GM10248 (cell line): ENCODE results near the gene RARRES2.

Experiments
- CTCF ChIA-PET: fragments of 300-600 bp; sonication (Branson Sonifier 250); formaldehyde crosslinking; extraction: SDS; loops from one replicate; lab custom pipeline; 2021; ENCODE audit warnings: antibody characterized with exemption; lab: Yijun Ruan, JAX
- POLR2A ChIA-PET: fragments of 350-650 bp; sonication (Branson Sonifier 250); formaldehyde crosslinking; extraction: SDS; loops from one replicate; lab custom pipeline; 2020; ENCODE audit warnings: antibody characterized with exemption; lab: Yijun Ruan, JAX
- DNase-seq: peaks from one replicate; pipeline ENCODE4 v3.0.0; 2012; ENCODE audit errors: extremely low spot score
- TF ChIP-seq, protein P1 (sequence below): IDR thresholded peaks from 2 replicates; pipeline ENCODE4 v1.5.1; 2012; ENCODE audit warnings: mild to moderate bottlenecking, low read depth; ENCODE audit errors: extremely low read depth, missing control alignments, control extremely low read depth

Gene RARRES2

GRCh38 chr7:150334108-150334507 lies 7.3 kb downstream of the RARRES2 start:
- ChIA-PET POLR2A (no interaction called here), CTCF (interaction anchor here (1.1 kb wide), 1 partner anchor 28 kb away, joined by 3 read pairs; no protein-coding TSS in a partner anchor)
- no peak for DNase-seq
- TF ChIP-seq, protein P1, sequence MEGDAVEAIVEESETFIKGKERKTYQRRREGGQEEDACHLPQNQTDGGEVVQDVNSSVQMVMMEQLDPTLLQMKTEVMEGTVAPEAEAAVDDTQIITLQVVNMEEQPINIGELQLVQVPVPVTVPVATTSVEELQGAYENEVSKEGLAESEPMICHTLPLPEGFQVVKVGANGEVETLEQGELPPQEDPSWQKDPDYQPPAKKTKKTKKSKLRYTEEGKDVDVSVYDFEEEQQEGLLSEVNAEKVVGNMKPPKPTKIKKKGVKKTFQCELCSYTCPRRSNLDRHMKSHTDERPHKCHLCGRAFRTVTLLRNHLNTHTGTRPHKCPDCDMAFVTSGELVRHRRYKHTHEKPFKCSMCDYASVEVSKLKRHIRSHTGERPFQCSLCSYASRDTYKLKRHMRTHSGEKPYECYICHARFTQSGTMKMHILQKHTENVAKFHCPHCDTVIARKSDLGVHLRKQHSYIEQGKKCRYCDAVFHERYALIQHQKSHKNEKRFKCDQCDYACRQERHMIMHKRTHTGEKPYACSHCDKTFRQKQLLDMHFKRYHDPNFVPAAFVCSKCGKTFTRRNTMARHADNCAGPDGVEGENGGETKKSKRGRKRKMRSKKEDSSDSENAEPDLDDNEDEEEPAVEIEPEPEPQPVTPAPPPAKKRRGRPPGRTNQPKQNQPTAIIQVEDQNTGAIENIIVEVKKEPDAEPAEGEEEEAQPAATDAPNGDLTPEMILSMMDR, result no peak

- TF ChIP-seq, protein P1, result no peak
- ChIA-PET POLR2A (no interaction called here), CTCF (interaction anchor here (1.1 kb wide), 1 partner anchor 29 kb away, joined by 3 read pairs; no protein-coding TSS in a partner anchor)
- no peak for DNase-seq
These were observed 7.8 kb downstream of the RARRES2 start for GRCh38 chr7:150333659-150334058.

DNA sequence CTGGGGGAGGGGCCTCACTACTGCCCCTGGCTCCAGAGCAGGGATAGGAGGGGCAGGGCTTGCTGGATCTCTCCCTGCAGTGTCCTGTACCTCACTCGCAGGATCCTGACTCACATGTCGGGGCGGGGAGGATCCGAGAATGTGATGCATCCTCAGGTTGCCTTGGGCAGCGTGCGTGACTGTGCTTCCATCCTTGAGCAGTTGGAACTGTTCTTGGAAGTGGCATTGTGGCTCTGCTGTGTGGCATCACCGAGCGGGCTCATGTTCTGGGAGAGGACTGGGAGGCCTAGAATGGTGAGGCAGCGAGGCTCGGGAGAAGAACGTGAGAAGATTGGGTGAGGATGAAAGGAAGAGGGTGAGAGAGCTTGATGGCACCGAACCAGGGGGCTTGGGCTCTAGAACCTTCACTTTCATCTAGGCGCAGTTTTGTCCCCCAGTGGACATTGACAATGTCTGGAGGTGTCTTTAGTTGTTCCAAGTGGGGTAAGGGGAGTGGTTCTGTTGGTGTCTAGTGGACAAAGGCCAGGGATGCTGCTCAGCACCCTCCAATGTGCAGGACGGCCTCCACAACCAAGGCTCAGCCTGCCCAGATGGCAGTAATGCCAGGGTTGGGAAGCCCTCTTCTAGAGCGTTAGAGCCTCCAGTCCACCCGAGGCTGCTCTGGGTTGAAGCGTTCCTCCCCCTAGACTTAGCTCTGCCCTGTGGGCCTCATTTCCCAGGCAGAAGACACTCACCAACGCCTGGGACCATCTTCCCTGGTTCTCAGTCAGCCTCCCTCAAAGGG lies 8.4 kb downstream of the RARRES2 start:
- ChIA-PET POLR2A (no interaction called here), CTCF (no interaction called here)
- TF ChIP-seq, protein P1, result no peak
- no peak for DNase-seq

- TF ChIP-seq, protein P1, result no peak
- ChIA-PET CTCF (interaction anchor here (0.8 to 2.9 kb wide), 4 partner anchors 16 to 45 kb away, joined by 3 to 10 read pairs (median 6); no protein-coding TSS in a partner anchor), POLR2A (no interaction called here)
- DNase-seq, result no peak
These were observed 11.1 kb downstream of the RARRES2 start for GRCh38 chr7:150330211-150330885.

- POLR2A ChIA-PET, result no interaction called here
- CTCF ChIA-PET, result interaction anchor here (0.8 to 2.9 kb wide), 6 partner anchors 11 to 48 kb away, joined by 3 to 10 read pairs (median 4); no protein-coding TSS in a partner anchor
These were observed 11.9 kb downstream of the RARRES2 start for GRCh38 chr7:150329331-150330120.

More at GRCh38 chr7:150329331-150330120, 11.9 kb downstream of the RARRES2 start:
- DNase-seq, result no peak
- TF ChIP-seq, protein P1, result no peak
